ENCODE data around the gene HBP1. TPM values are rescaled to one million over a fixed set of nuclear protein-coding genes. Genes with fewer than 3 reads are reported as not detected.
A peak's percentile ranks its signal among the peaks of the same experiment; 100 is the strongest.

HBP1 gene
- total RNA-seq, 4 donors from 2014 or later, result 111 to 182 (median 154) TPM

- DNase-seq, result no peak
- H3K9me3 ChIP-seq, result no peaks in the 10 kb centered on the region
- TF ChIP-seq CTCF (IDR thresholded peaks at IDR 0.05) (no peak), POLR2A (IDR thresholded peaks at IDR 0.05) (no peak)
- no peaks in the 10 kb centered on the region for H3K36me3 ChIP-seq
- 93% methylated on average over 1 of the region's 1 CpG for WGBS, 2 donors
- no peaks in the 10 kb centered on the region for H3K27me3 ChIP-seq
- H3K4me3 ChIP-seq (replicated peaks in 1 of 3), result no peak overlapping the region
- H3K4me1 ChIP-seq, result peaks cover 0 to 19% of the 10 kb centered on the region in 2 donors
- intact Hi-C loops (cut with DNase I), result no loop called here
- H3K27ac ChIP-seq, result no peak overlapping the region
Observed at GRCh38 chr7:107233981-107234380, 65.2 kb downstream of the HBP1 start.

- DNase-seq, result peak; percentile 25 to 36
- Histone ChIP-seq H3K9me3 (no peaks in the 10 kb centered on the region), H3K4me1 (peaks cover 0 to 19% of the 10 kb centered on the region in 2 donors), H3K27ac (no peak overlapping the region), H3K4me3 (replicated peaks in 1 of 3) (no peak overlapping the region), H3K27me3 (no peaks in the 10 kb centered on the region), H3K36me3 (no peaks in the 10 kb centered on the region)
- TF ChIP-seq POLR2A (IDR thresholded peaks at IDR 0.05), result no peak
- no peak for TF ChIP-seq CTCF (IDR thresholded peaks at IDR 0.05)
- 36 to 43% methylated on average over 3 of the region's 3 CpGs for WGBS, 2 donors
- intact Hi-C loops (cut with DNase I), result no loop called here
Observed at GRCh38 chr7:107234436-107234835, 65.6 kb downstream of the HBP1 start.

- intact Hi-C loops (cut with DNase I), result no loop called here
- no peak overlapping the region for H3K4me3 ChIP-seq (replicated peaks in 1 of 3)
- no peak overlapping the region for H3K27ac ChIP-seq
- no peaks in the 10 kb centered on the region for H3K9me3 ChIP-seq
- no peaks in the 10 kb centered on the region for H3K27me3 ChIP-seq
- H3K4me1 ChIP-seq, result peaks cover 0 to 19% of the 10 kb centered on the region in 2 donors
- no peaks in the 10 kb centered on the region for H3K36me3 ChIP-seq
- TF ChIP-seq CTCF (IDR thresholded peaks at IDR 0.05), result no peak
- no peak for TF ChIP-seq POLR2A (IDR thresholded peaks at IDR 0.05)
- no peak for DNase-seq
Observed at GRCh38 chr7:107236862-107237261, 68.1 kb downstream of the HBP1 start.

- Histone ChIP-seq H3K27ac (no peak overlapping the region), H3K4me3 (replicated peaks in 1 of 3) (no peak overlapping the region), H3K36me3 (no peaks in the 10 kb centered on the region), H3K4me1 (peaks cover 0 to 19% of the 10 kb centered on the region in 2 donors), H3K27me3 (no peaks in the 10 kb centered on the region), H3K9me3 (no peaks in the 10 kb centered on the region)
- 95 to 96% methylated on average over 4 of the region's 4 CpGs for WGBS, 2 donors
- DNase-seq, result no peak
- intact Hi-C loops (cut with DNase I), result no loop called here
- TF ChIP-seq POLR2A (IDR thresholded peaks at IDR 0.05), result no peak
- TF ChIP-seq CTCF (IDR thresholded peaks at IDR 0.05), result no peak
Observed at GRCh38 chr7:107237451-107237850, 68.6 kb downstream of the HBP1 start.

- DNase-seq, result no peak
- Histone ChIP-seq H3K36me3 (no peaks in the 10 kb centered on the region), H3K4me3 (replicated peaks in 1 of 3) (no peak overlapping the region), H3K9me3 (no peaks in the 10 kb centered on the region), H3K27ac (no peak overlapping the region), H3K27me3 (no peaks in the 10 kb centered on the region), H3K4me1 (no peaks in the 10 kb centered on the region)
- TF ChIP-seq CTCF (IDR thresholded peaks at IDR 0.05) (no peak), POLR2A (IDR thresholded peaks at IDR 0.05) (no peak)
- WGBS, 2 donors, result 85 to 93% methylated on average over 4 of the region's 4 CpGs
- intact Hi-C loops (cut with DNase I), result no loop called here
Observed at GRCh38 chr7:107242267-107242666, 73.5 kb downstream of the HBP1 start.

Data from thyroid gland (tissue), 4 donors.